ENCODE measurements around the gene MYMK.

- no peak for TF ChIP-seq USF2 (IDR thresholded peaks at IDR 0.05; ENCODE audit: low read length)
- TF ChIP-seq EP300 (IDR thresholded peaks at IDR 0.05; ENCODE audit: borderline replicate concordance in 1 of 2, low read depth in 2 of 2, low read length in 2 of 2) = no peak
- TF ChIP-seq, protein P1, sequence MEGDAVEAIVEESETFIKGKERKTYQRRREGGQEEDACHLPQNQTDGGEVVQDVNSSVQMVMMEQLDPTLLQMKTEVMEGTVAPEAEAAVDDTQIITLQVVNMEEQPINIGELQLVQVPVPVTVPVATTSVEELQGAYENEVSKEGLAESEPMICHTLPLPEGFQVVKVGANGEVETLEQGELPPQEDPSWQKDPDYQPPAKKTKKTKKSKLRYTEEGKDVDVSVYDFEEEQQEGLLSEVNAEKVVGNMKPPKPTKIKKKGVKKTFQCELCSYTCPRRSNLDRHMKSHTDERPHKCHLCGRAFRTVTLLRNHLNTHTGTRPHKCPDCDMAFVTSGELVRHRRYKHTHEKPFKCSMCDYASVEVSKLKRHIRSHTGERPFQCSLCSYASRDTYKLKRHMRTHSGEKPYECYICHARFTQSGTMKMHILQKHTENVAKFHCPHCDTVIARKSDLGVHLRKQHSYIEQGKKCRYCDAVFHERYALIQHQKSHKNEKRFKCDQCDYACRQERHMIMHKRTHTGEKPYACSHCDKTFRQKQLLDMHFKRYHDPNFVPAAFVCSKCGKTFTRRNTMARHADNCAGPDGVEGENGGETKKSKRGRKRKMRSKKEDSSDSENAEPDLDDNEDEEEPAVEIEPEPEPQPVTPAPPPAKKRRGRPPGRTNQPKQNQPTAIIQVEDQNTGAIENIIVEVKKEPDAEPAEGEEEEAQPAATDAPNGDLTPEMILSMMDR (IDR thresholded peaks at IDR 0.05; ENCODE audit: control extremely low read depth in 1 of 3, insufficient read depth in 1 of 3, low read depth in 1 of 3, low read length in 3 of 3) = no peak
- TF ChIP-seq SP1 (IDR thresholded peaks at IDR 0.05; ENCODE audit: low read depth, low read length) = no peak
- TF ChIP-seq, protein P2, sequence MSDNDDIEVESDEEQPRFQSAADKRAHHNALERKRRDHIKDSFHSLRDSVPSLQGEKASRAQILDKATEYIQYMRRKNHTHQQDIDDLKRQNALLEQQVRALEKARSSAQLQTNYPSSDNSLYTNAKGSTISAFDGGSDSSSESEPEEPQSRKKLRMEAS (IDR thresholded peaks at IDR 0.05) = no peak
- no peak for TF ChIP-seq BCL11A (IDR thresholded peaks at IDR 0.05; ENCODE audit: low read depth in 2 of 2, low read length in 2 of 2)
- no peak for TF ChIP-seq BRCA1 (IDR thresholded peaks at IDR 0.05; ENCODE audit: low read depth, low read length)
- no peak for TF ChIP-seq CEBPB (IDR thresholded peaks at IDR 0.05; ENCODE audit: low read depth, low read length)
- TF ChIP-seq EZH2 (IDR thresholded peaks at IDR 0.05; ENCODE audit: low read depth, low read length, severe bottlenecking) = no peak
- TF ChIP-seq RBBP5 (IDR thresholded peaks at IDR 0.05; ENCODE audit: borderline replicate concordance, low read depth, low read length) = no peak
- no peak for TF ChIP-seq ASH2L (IDR thresholded peaks at IDR 0.05; ENCODE audit: low read length)
- TF ChIP-seq TAF1 (IDR thresholded peaks at IDR 0.05; ENCODE audit: low read depth, low read length) = no peak
- TF ChIP-seq RFX5 (IDR thresholded peaks at IDR 0.05; ENCODE audit: borderline replicate concordance, low read depth, low read length) = no peak
These were observed 49.2 kb upstream of the MYMK start for GRCh38 chr9:133573791-133574515.
